WI38 (cell line): ENCODE measurements around the gene ZNF284.
A peak's percentile ranks its signal among the peaks of the same experiment; 100 is the strongest.

Experiments used
- H3K4me3 ChIP-seq: 2 replicates; pipeline ENCODE4 v1.5.1; 2011; ENCODE audit warnings: low read depth, mild to moderate bottlenecking, control low read depth, low read length
- CTCF ChIP-seq: IDR thresholded peaks from 2 replicates; pipeline ENCODE4 v1.5.1; 2012; ENCODE audit warnings: low read depth, mild to moderate bottlenecking, control low read depth, low read length

The ZNF284 gene

GRCh38 chr19:44072543-44073401 lies 813 bp downstream of the ZNF284 start:
- TF ChIP-seq CTCF, result no peak
- H3K4me3 ChIP-seq, result peak overlapping the region; percentile 68

GRCh38 chr19:44076325-44076724 lies 4.4 kb downstream of the ZNF284 start:
- H3K4me3 ChIP-seq, result no peak overlapping the region
- no peak for TF ChIP-seq CTCF

GRCh38 chr19:44092108-44092507 lies 20.1 kb downstream of the ZNF284 start:
- no peak for TF ChIP-seq CTCF
- no peak overlapping the region for H3K4me3 ChIP-seq

- no peak for TF ChIP-seq CTCF
- H3K4me3 ChIP-seq, result peak within 1 kb of the TSS; percentile 96
Observed at GRCh38 chr19:44093931-44094765, 22.2 kb downstream of the ZNF284 start, which contains the start of gene ZNF224. TSS of gene ZNF224 (plus strand) at chr19:44094361. CDS start at chr19:44097874, 3,513 bp downstream.

- no peak for TF ChIP-seq CTCF
- H3K4me3 ChIP-seq, result no peak overlapping the region
Observed at GRCh38 chr19:44107751-44108150, 35.8 kb downstream of the ZNF284 start.

GRCh38 chr19:44109458-44109857 lies 37.5 kb downstream of the ZNF284 start:
- H3K4me3 ChIP-seq, result no peak overlapping the region
- no peak for TF ChIP-seq CTCF

- TF ChIP-seq CTCF, result no peak
- H3K4me3 ChIP-seq, result peak overlapping the region; percentile 78
Observed at GRCh38 chr19:44111910-44112463, 40.0 kb downstream of the ZNF284 start.
